Neural cell (in vitro differentiated cells): ENCODE measurements around the gene CACNA1C.

Experiments used
- CTCF ChIP-seq: fragments of 450-650 bp; IDR thresholded peaks from 2 replicates; pipeline ENCODE4 v1.5.1; 2014; ENCODE audit warnings: antibody characterized with exemption, mild to moderate bottlenecking, moderate library complexity; ENCODE audit not compliant: poor library complexity, severe bottlenecking
- RAD21 ChIP-seq: fragments of 450-650 bp; conservative IDR thresholded peaks from 2 replicates; pipeline ENCODE4 v1.6.1; 2014; ENCODE audit warnings: antibody characterized with exemption, mild to moderate bottlenecking, moderate library complexity

DNA sequence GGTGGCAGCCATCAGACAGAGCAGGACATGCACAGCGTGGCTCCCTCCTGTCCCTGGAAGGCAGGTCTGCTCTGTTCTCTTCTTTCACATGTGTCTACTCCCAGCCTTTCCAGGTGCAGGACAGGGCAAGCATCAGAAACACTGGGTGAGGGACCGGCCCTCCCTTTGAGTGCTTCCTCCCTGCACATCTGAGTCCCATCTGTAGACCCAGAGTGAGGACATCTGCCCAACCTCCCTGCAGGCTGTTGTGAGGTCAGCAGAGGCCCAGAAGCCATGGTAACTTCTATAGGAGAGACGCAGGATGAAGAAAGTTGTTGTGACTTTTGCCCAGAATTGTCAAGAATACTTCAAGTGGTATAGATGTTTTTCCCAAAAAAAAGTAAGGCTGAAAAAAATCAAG is 282.7 kb downstream of the CACNA1C start:
- no peak for TF ChIP-seq CTCF
- TF ChIP-seq RAD21, result no peak
